ENCODE measurements around the gene FARP1.
A peak's percentile ranks its signal among the peaks of the same experiment; 100 is the strongest.
"Not testable (repeated sequence)": the region's sequence is repeated elsewhere in the genome, so short reads cannot be mapped to it uniquely, and the experiment has no call there.

Gene FARP1

GRCh38 chr13:98261165-98261702 lies 118.3 kb downstream of the FARP1 start:
- no peaks in the 10 kb centered on the region for H3K36me3 Mint-ChIP-seq
- no peaks in the 10 kb centered on the region for H3K9me3 Mint-ChIP-seq
- H3K4me3 Mint-ChIP-seq: no peak overlapping the region
- no peaks in the 10 kb centered on the region for H3K27me3 Mint-ChIP-seq
- no peak overlapping the region for H3K27ac Mint-ChIP-seq
- ATAC-seq: peak; percentile 51
- H3K4me1 Mint-ChIP-seq: no peaks in the 10 kb centered on the region

- Mint-ChIP-seq H3K27ac (no peak overlapping the region), H3K4me3 (no peak overlapping the region), H3K36me3 (no peaks in the 10 kb centered on the region), H3K27me3 (no peaks in the 10 kb centered on the region), H3K4me1 (no peaks in the 10 kb centered on the region), H3K9me3 (no peaks in the 10 kb centered on the region)
- no peak for ATAC-seq
These were observed 119.4 kb downstream of the FARP1 start for GRCh38 chr13:98262292-98262691.

GRCh38 chr13:98263841-98264240 lies 120.9 kb downstream of the FARP1 start:
- H3K4me3 Mint-ChIP-seq: no peak overlapping the region
- H3K9me3 Mint-ChIP-seq: no peaks in the 10 kb centered on the region
- H3K36me3 Mint-ChIP-seq: no peaks in the 10 kb centered on the region
- no peak overlapping the region for H3K27ac Mint-ChIP-seq
- no peaks in the 10 kb centered on the region for H3K4me1 Mint-ChIP-seq
- no peaks in the 10 kb centered on the region for H3K27me3 Mint-ChIP-seq
- no peak for ATAC-seq

- no peaks in the 10 kb centered on the region for H3K27me3 Mint-ChIP-seq
- ATAC-seq: no peak
- no peak overlapping the region for H3K4me3 Mint-ChIP-seq
- H3K4me1 Mint-ChIP-seq: no peaks in the 10 kb centered on the region
- no peaks in the 10 kb centered on the region for H3K9me3 Mint-ChIP-seq
- H3K36me3 Mint-ChIP-seq: no peaks in the 10 kb centered on the region
- no peak overlapping the region for H3K27ac Mint-ChIP-seq
These were observed 122.0 kb downstream of the FARP1 start for GRCh38 chr13:98264877-98265276.

GRCh38 chr13:98265692-98266551 lies 123.0 kb downstream of the FARP1 start:
- ATAC-seq: no peak
- H3K27me3 Mint-ChIP-seq: no peaks in the 10 kb centered on the region
- no peak overlapping the region for H3K4me3 Mint-ChIP-seq
- no peaks in the 10 kb centered on the region for H3K36me3 Mint-ChIP-seq
- H3K4me1 Mint-ChIP-seq: no peaks in the 10 kb centered on the region
- no peaks in the 10 kb centered on the region for H3K9me3 Mint-ChIP-seq
- no peak overlapping the region for H3K27ac Mint-ChIP-seq

- H3K4me3 Mint-ChIP-seq: no peak overlapping the region
- no peaks in the 10 kb centered on the region for H3K27me3 Mint-ChIP-seq
- no peak for ATAC-seq
- no peak overlapping the region for H3K27ac Mint-ChIP-seq
- no peaks in the 10 kb centered on the region for H3K9me3 Mint-ChIP-seq
- H3K36me3 Mint-ChIP-seq: no peaks in the 10 kb centered on the region
- H3K4me1 Mint-ChIP-seq: no peaks in the 10 kb centered on the region
These were observed 124.4 kb downstream of the FARP1 start for GRCh38 chr13:98267080-98267912.

- H3K9me3 Mint-ChIP-seq: no peaks in the 10 kb centered on the region
- no peak overlapping the region for H3K4me3 Mint-ChIP-seq
- H3K27me3 Mint-ChIP-seq: no peaks in the 10 kb centered on the region
- no peaks in the 10 kb centered on the region for H3K36me3 Mint-ChIP-seq
- H3K27ac Mint-ChIP-seq: no peak overlapping the region
- no peaks in the 10 kb centered on the region for H3K4me1 Mint-ChIP-seq
- no peak for ATAC-seq
These were observed 126.5 kb downstream of the FARP1 start for GRCh38 chr13:98269386-98269785.

GRCh38 chr13:98270819-98271218 lies 127.9 kb downstream of the FARP1 start:
- H3K4me3 Mint-ChIP-seq: no peak overlapping the region
- no peak for ATAC-seq
- no peak overlapping the region for H3K27ac Mint-ChIP-seq
- H3K9me3 Mint-ChIP-seq: no peaks in the 10 kb centered on the region
- no peaks in the 10 kb centered on the region for H3K4me1 Mint-ChIP-seq
- no peaks in the 10 kb centered on the region for H3K36me3 Mint-ChIP-seq
- H3K27me3 Mint-ChIP-seq: no peaks in the 10 kb centered on the region

GRCh38 chr13:98271646-98272045 lies 128.8 kb downstream of the FARP1 start:
- H3K4me1 Mint-ChIP-seq, H3K36me3 Mint-ChIP-seq, ATAC-seq, H3K9me3 Mint-ChIP-seq, H3K4me3 Mint-ChIP-seq, H3K27ac Mint-ChIP-seq, H3K27me3 Mint-ChIP-seq: not testable (repeated sequence)

GRCh38 chr13:98272549-98272948 lies 129.7 kb downstream of the FARP1 start:
- H3K4me3 Mint-ChIP-seq: no peak overlapping the region
- H3K4me1 Mint-ChIP-seq: no peaks in the 10 kb centered on the region
- ATAC-seq: no peak
- no peaks in the 10 kb centered on the region for H3K9me3 Mint-ChIP-seq
- H3K36me3 Mint-ChIP-seq: no peaks in the 10 kb centered on the region
- H3K27ac Mint-ChIP-seq: no peak overlapping the region
- no peaks in the 10 kb centered on the region for H3K27me3 Mint-ChIP-seq

GRCh38 chr13:98273067-98273823 lies 130.4 kb downstream of the FARP1 start:
- ATAC-seq: no peak
- Mint-ChIP-seq H3K4me3 (no peak overlapping the region), H3K36me3 (no peaks in the 10 kb centered on the region), H3K9me3 (no peaks in the 10 kb centered on the region), H3K27me3 (no peaks in the 10 kb centered on the region), H3K27ac (no peak overlapping the region), H3K4me1 (no peaks in the 10 kb centered on the region)

GRCh38 chr13:98273824-98274742 lies 131.2 kb downstream of the FARP1 start:
- no peaks in the 10 kb centered on the region for H3K9me3 Mint-ChIP-seq
- no peak for ATAC-seq
- no peaks in the 10 kb centered on the region for H3K4me1 Mint-ChIP-seq
- no peaks in the 10 kb centered on the region for H3K27me3 Mint-ChIP-seq
- H3K4me3 Mint-ChIP-seq: no peak overlapping the region
- no peak overlapping the region for H3K27ac Mint-ChIP-seq
- no peaks in the 10 kb centered on the region for H3K36me3 Mint-ChIP-seq

- Mint-ChIP-seq H3K4me3 (no peak overlapping the region), H3K9me3 (no peaks in the 10 kb centered on the region), H3K36me3 (no peaks in the 10 kb centered on the region), H3K27ac (no peak overlapping the region), H3K4me1 (peaks cover 4% of the 10 kb centered on the region), H3K27me3 (no peaks in the 10 kb centered on the region)
- ATAC-seq: no peak
These were observed 132.1 kb downstream of the FARP1 start for GRCh38 chr13:98274921-98275487.

GRCh38 chr13:98275681-98276171 lies 132.8 kb downstream of the FARP1 start:
- ATAC-seq: no peak
- Mint-ChIP-seq H3K27ac (no peak overlapping the region), H3K9me3 (no peaks in the 10 kb centered on the region), H3K4me3 (no peak overlapping the region), H3K36me3 (no peaks in the 10 kb centered on the region), H3K27me3 (no peaks in the 10 kb centered on the region), H3K4me1 (peaks cover 11% of the 10 kb centered on the region)

Measured in stimulated activated memory B cell treated with anti-CD40 and anti-IgM and Interleukin-4, amounts not matched to agents 10 μg/mL and 1 μg/mL and 100 μg/mL, for 72 hours (primary cell).